HepG2 (cell line): Measurements from ENCODE around the gene UPK1B. TPM values are rescaled to one million over a fixed set of nuclear protein-coding genes. Genes with fewer than 3 reads are reported as not detected.

Experiments
- BHLHE40 ChIP-seq: IDR thresholded peaks from 2 replicates; pipeline ENCODE4 v1.6.1; 2011; ENCODE audit warnings: low read length, improper control_type of control experiment
- CSRNP2 ChIP-seq: sonication (generic); formaldehyde crosslinking; conservative IDR thresholded peaks from 2 replicates; pipeline ENCODE4 v1.8.0; 2022; ENCODE audit warnings: low read depth, missing genetic modification reagents
- ELF3 ChIP-seq: IDR thresholded peaks from 2 replicates; pipeline ENCODE4 v1.6.1; 2016; ENCODE audit warnings: missing genetic modification reagents, missing compliant biosample characterization
- HOXD1 ChIP-seq: sonication (generic); formaldehyde crosslinking; IDR thresholded peaks from 2 replicates; pipeline ENCODE4 v1.5.0; 2020; ENCODE audit warnings: missing genetic modification reagents
- KAT7 ChIP-seq: IDR thresholded peaks from 2 replicates; pipeline ENCODE4 v1.6.1; 2018; ENCODE audit warnings: borderline replicate concordance, missing compliant biosample characterization
- MAF1 ChIP-seq: sonication (generic); formaldehyde crosslinking; IDR thresholded peaks from 2 replicates; pipeline ENCODE4 v1.5.0; 2020; ENCODE audit warnings: missing genetic modification reagents, borderline replicate concordance
- MXD4 ChIP-seq: IDR thresholded peaks from 2 replicates; pipeline ENCODE4 v1.6.1; 2016; ENCODE audit warnings: mild to moderate bottlenecking, missing biosample characterization, missing genetic modification reagents
- NR2C2 ChIP-seq: sonication (generic); formaldehyde crosslinking; IDR thresholded peaks from 2 replicates; pipeline ENCODE4 v1.4.0; 2020; ENCODE audit warnings: missing genetic modification reagents, mild to moderate bottlenecking, moderate library complexity, borderline replicate concordance
- SNAI1 ChIP-seq: sonication (generic); formaldehyde crosslinking; IDR thresholded peaks from 2 replicates; pipeline ENCODE4 v1.5.0; 2020; ENCODE audit warnings: mild to moderate bottlenecking, missing genetic modification reagents, borderline replicate concordance
- ZKSCAN5 ChIP-seq: sonication (generic); formaldehyde crosslinking; IDR thresholded peaks from 2 replicates; pipeline ENCODE4 v1.5.1; 2020; ENCODE audit warnings: mild to moderate bottlenecking, missing genetic modification reagents
- ZNF160 ChIP-seq: sonication (generic); formaldehyde crosslinking; IDR thresholded peaks from 2 replicates; pipeline ENCODE4 v1.8.0; 2022; ENCODE audit warnings: mild to moderate bottlenecking, inconsistent platforms, missing genetic modification reagents
- ZNF383 ChIP-seq: sonication (generic); formaldehyde crosslinking; IDR thresholded peaks from 2 replicates; pipeline ENCODE4 v1.4.0; 2020; ENCODE audit warnings: missing genetic modification reagents, mild to moderate bottlenecking, borderline replicate concordance
- ZNF790 ChIP-seq: sonication (generic); formaldehyde crosslinking; IDR thresholded peaks from 2 replicates; pipeline ENCODE4 v1.8.0; 2022; ENCODE audit warnings: missing genetic modification reagents, mild to moderate bottlenecking, borderline replicate concordance
- polyA plus RNA-seq, 8 experiments: library from polyadenylated mRNA; depleted of rRNA in 3 of 8; stranded (reverse) in 7 of 8; unstranded in 1 of 8; fragments of >200 nt; fragmentation: Illumina TruSeq in 4 of 8; extraction: Trizol in 4 of 8; gene quantifications; 2 replicates each; pipeline versions ENCODE4 v1.2.1 to v1.2.3, GENCODE V29; 2011 to 2016; ENCODE audit warnings: low read depth in 4 of 8, missing spikeins in 1 of 8, mixed read lengths in 1 of 8; ENCODE audit not compliant: insufficient read depth in 1 of 8
- total RNA-seq, 5 experiments: library from RNA; depleted of rRNA; stranded (reverse); fragments of >200 nt; fragmentation: Illumina TruSeq; extraction: Trizol; gene quantifications; 2 replicates each; pipeline ENCODE4 v1.2.3, GENCODE V29; 2016; ENCODE audit warnings: low read depth in 1 of 5
- TF ChIP-seq, protein P1 (sequence below): sonication (generic); formaldehyde crosslinking; IDR thresholded peaks from 2 replicates; pipeline ENCODE4 v1.5.0; 2020; ENCODE audit warnings: missing genetic modification reagents
- TF ChIP-seq, protein P2 (sequence below): sonication (generic); formaldehyde crosslinking; conservative IDR thresholded peaks from 2 replicates; pipeline ENCODE4 v1.5.0; 2020; ENCODE audit warnings: missing genetic modification reagents
- TF ChIP-seq, protein P3 (sequence below): sonication (generic); formaldehyde crosslinking; IDR thresholded peaks from 2 replicates; pipeline ENCODE4 v1.5.0; 2020; ENCODE audit warnings: missing genetic modification reagents
- TF ChIP-seq, protein P4 (sequence below): sonication (generic); formaldehyde crosslinking; IDR thresholded peaks from 2 replicates; pipeline ENCODE4 v1.8.0; 2022; ENCODE audit warnings: missing genetic modification reagents, mild to moderate bottlenecking, inconsistent platforms, borderline replicate concordance
- TF ChIP-seq, protein P5 (sequence below): fragments of 450-650 bp; IDR thresholded peaks from 2 replicates; pipeline ENCODE4 v1.6.1; 2016

Gene UPK1B
- total and polyA plus RNA-seq, 2 of the 13 experiments (the other 11 are each of a cell fraction or from before 2014, with no cell fraction given), result not detected

- TF ChIP-seq NR2C2 (peak; percentile 92), ZKSCAN5 (CRISPR knock-in tag) (no peak), SNAI1 (CRISPR knock-in tag) (no peak), MXD4 (peak; percentile 62), ELF3 (no peak; the same call in 1 of the 2 replicates), KAT7 (CRISPR knock-in tag) (no peak), ZNF160 (no peak; the same call in 1 of the 2 replicates), HOXD1 (peak; percentile 63; the same call in 1 of the 2 replicates), ZNF790 (CRISPR knock-in tag) (peak; percentile 88; the same call in 1 of the 2 replicates), MAF1 (CRISPR knock-in tag) (no peak), CSRNP2 (CRISPR knock-in tag) (no peak; the same call in 1 of the 2 replicates), BHLHE40 (peak; percentile 26; the same call in 1 of the 2 replicates), ZNF383 (CRISPR knock-in tag) (0 out of 2 replicates have a peak, but pooled peaks have one; percentile 42)
- TF ChIP-seq, protein P1, sequence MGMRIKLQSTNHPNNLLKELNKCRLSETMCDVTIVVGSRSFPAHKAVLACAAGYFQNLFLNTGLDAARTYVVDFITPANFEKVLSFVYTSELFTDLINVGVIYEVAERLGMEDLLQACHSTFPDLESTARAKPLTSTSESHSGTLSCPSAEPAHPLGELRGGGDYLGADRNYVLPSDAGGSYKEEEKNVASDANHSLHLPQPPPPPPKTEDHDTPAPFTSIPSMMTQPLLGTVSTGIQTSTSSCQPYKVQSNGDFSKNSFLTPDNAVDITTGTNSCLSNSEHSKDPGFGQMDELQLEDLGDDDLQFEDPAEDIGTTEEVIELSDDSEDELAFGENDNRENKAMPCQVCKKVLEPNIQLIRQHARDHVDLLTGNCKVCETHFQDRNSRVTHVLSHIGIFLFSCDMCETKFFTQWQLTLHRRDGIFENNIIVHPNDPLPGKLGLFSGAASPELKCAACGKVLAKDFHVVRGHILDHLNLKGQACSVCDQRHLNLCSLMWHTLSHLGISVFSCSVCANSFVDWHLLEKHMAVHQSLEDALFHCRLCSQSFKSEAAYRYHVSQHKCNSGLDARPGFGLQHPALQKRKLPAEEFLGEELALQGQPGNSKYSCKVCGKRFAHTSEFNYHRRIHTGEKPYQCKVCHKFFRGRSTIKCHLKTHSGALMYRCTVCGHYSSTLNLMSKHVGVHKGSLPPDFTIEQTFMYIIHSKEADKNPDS (CRISPR knock-in tag), result no peak
- TF ChIP-seq, protein P2, sequence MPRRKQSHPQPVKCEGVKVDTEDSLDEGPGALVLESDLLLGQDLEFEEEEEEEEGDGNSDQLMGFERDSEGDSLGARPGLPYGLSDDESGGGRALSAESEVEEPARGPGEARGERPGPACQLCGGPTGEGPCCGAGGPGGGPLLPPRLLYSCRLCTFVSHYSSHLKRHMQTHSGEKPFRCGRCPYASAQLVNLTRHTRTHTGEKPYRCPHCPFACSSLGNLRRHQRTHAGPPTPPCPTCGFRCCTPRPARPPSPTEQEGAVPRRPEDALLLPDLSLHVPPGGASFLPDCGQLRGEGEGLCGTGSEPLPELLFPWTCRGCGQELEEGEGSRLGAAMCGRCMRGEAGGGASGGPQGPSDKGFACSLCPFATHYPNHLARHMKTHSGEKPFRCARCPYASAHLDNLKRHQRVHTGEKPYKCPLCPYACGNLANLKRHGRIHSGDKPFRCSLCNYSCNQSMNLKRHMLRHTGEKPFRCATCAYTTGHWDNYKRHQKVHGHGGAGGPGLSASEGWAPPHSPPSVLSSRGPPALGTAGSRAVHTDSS, result no peak
- TF ChIP-seq, protein P3, sequence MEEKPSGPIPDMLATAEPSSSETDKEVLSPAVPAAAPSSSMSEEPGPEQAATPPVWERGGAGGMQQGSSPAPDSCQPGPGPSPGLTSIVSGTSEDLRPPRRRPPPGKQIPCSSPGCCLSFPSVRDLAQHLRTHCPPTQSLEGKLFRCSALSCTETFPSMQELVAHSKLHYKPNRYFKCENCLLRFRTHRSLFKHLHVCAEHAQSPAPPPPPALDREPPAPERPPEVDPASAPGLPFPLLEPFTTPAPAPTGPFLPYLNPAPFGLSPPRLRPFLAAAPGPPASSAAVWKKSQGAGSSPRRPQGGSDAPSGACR, result no peak
- TF ChIP-seq, protein P4, sequence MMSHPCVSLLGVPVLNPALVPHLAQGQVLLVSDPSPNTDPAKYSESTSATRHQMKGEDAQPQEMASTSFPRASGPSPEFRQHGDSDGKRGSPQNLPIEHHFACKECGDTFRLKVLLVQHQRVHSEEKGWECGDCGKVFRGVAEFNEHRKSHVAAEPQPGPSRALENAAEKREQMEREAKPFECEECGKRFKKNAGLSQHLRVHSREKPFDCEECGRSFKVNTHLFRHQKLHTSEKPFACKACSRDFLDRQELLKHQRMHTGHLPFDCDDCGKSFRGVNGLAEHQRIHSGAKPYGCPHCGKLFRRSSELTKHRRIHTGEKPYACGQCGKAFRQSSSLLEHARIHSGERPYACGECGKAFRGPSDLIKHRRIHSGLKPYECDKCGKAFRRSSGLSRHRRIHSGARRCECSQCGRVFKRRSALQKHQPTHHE, result no peak
- TF ChIP-seq, protein P5, sequence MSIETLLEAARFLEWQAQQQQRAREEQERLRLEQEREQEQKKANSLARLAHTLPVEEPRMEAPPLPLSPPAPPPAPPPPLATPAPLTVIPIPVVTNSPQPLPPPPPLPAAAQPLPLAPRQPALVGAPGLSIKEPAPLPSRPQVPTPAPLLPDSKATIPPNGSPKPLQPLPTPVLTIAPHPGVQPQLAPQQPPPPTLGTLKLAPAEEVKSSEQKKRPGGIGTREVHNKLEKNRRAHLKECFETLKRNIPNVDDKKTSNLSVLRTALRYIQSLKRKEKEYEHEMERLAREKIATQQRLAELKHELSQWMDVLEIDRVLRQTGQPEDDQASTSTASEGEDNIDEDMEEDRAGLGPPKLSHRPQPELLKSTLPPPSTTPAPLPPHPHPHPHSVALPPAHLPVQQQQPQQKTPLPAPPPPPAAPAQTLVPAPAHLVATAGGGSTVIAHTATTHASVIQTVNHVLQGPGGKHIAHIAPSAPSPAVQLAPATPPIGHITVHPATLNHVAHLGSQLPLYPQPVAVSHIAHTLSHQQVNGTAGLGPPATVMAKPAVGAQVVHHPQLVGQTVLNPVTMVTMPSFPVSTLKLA, result no peak
These were observed 67.4 kb downstream of the UPK1B start, which contains the start of gene B4GALT4 (continued) for GRCh38 chr3:119240591-119241434.
